GM19463 (cell line): ENCODE results near the gene E2F8.

Source experiments
- ATAC-seq: cut with Tn5 transposase; IDR thresholded peaks from one replicate; pipeline ENCODE4 v1.9.1; 2021; ENCODE audit warnings: mild to moderate bottlenecking, moderate library complexity; ENCODE audit not compliant: unreplicated experiment

Gene E2F8

GRCh38 chr11:19225581-19225980 is 15.2 kb downstream of the E2F8 start:
- no peak for ATAC-seq

GRCh38 chr11:19225123-19225522 is 15.6 kb downstream of the E2F8 start:
- ATAC-seq, result no peak

GRCh38 chr11:19220903-19221724 is 19.6 kb downstream of the E2F8 start:
- ATAC-seq, result no peak

DNA sequence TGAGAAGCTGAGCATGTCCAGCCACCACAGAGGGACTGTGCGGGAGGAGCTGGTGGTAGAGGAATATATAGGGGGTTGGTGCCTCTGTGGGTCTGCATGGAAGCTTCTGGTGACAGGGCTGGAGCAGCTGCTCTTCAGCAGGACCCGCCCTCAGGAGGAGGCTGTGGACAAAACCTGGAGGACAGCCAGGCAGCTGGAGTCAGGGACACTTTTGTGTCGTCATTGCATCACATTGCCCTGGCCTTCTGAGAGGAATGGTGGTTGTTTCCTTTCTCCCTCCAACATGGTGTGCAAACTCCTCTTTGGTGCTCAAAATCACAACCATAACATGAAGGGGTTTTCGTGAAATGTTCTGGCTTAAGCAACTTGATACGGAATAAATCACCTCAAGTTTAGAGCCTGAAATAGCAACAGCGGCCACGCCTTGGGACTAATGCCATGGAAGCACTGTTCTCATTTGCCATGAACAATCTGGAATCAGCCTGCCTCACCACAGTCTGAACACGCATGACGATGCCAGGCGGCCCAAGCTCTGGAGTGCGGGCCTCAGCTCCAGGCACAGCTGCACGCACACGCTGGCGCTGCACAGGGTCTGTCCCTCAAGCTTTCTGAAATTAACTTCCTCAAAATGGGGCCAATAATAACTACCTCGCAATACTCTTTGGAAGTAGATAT is 21.8 kb downstream of the E2F8 start:
- no peak for ATAC-seq

- no peak for ATAC-seq
These were observed 22.5 kb downstream of the E2F8 start for GRCh38 chr11:19218216-19218615.

- ATAC-seq, result no peak
These were observed 23.9 kb downstream of the E2F8 start for GRCh38 chr11:19216709-19217374.

- no peak for ATAC-seq
These were observed 24.7 kb downstream of the E2F8 start for GRCh38 chr11:19216021-19216420.

GRCh38 chr11:19209617-19210370 is 31.0 kb downstream of the E2F8 start:
- no peak for ATAC-seq

DNA sequence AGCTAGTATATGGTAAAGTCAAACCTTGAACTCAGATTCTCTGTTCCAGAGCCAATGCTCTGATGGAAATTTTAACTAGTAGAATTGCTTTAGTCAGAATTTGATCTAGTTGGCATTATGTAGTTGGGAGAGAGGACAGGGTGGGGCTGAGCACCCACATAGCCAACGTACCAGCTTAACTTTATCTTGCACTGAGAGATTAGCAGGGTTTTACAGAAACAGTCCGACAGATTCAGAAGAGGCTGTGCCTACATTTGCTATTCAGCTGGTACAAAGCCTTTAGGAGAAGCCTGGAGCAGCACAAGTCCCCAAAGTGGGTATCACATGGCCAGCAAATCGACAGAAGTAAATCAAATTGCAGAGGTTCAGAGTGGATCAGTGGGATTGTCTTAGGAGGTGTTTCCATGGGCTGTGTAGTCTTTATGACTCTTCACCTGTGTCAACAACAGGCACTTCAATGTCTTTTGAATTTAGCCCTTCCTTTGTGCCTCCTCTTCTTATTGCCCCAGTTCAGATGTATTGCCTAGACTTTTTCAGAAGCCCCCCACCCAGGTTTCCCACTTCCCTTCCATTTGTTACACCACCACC is 31.7 kb downstream of the E2F8 start:
- ATAC-seq, result no peak

GRCh38 chr11:19208181-19208580 is 32.6 kb downstream of the E2F8 start:
- ATAC-seq, result no peak

GRCh38 chr11:19204836-19205235 is 35.9 kb downstream of the E2F8 start:
- no peak for ATAC-seq

DNA sequence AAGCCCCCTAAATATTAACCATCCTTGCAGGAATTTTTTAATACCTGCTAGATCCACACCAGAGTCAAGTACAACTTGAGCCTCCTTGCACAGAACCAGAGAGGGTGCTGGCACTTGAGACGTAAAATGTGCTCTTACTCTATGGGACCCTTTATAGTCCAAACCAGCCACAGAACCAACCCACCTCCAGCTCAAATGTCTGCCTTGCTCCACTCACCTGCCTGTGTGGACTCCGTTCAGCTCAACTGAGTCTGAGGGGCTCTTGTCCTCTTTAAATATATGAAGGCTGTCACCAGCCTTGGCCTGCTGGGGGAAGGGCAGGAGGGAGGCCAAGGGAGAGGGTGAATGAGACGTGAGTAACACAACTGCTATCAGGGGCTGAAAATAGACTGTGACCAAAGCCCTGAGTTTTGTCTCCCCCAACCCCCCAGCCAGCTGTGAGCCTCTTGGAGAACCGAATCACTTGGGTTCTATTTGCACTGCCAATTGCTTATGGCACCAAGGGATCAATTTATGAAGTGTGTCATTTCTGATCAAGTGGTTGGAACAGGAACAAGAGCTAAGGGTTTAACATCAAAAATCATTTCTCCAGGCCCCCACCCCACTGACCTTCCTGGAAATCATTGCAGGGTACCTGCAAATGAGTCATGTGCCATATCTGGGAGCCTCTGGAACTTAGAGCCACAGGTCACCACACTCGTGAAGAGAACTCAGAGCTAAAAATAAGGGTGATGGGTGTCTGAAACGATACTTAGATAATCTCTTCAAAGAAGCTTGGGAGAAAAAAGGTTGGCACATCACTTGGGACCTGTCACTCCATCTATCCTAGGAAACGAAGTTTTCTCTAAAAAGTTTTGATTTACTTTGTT is 38.8 kb downstream of the E2F8 start, which contains the start of gene CSRP3:
TSS of gene CSRP3 (minus strand) at position 247 of the 869 bp plus-strand sequence. CDS start 9,535 bp downstream, outside the sequence.
- no peak for ATAC-seq

- no peak for ATAC-seq
These were observed 40.1 kb downstream of the E2F8 start for GRCh38 chr11:19200410-19201201.

- no peak for ATAC-seq
These were observed 41.0 kb downstream of the E2F8 start for GRCh38 chr11:19199771-19200170.

- no peak for ATAC-seq
These were observed 41.7 kb downstream of the E2F8 start for GRCh38 chr11:19199048-19199447.

GRCh38 chr11:19196432-19196831 is 44.3 kb downstream of the E2F8 start:
- no peak for ATAC-seq

DNA sequence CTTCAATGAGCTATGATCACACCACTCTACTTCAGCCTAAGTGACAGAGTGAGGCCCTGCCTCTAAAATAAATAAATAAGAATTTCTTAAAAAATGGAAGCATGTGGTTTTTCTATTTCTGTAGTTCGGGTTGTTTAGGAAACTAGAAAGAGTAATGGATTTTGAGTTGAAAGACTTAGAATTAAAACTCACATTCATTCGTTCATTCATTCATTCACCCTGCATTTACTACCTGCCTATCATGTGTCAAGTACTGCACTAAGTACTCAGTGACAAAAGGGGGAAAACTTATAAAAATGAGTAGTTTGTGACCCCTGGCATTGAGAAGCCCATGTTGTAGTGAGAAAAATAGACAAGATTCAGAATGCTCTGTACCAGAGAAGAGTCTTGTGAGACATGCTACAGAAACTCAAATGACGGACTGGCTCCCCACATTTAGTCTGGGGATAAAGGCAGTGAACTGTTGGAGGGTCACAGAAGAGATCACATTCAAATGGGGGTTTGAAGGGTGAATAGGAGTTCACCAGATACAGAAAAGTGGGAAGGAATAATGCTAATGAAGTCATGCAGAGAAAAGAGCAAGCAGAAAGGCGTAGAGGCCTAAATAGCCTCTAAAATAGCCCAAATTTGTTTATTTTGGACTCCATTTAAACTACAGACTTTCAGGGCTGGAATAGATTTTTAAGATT is 46.0 kb downstream of the E2F8 start:
- ATAC-seq, result no peak

GRCh38 chr11:19193916-19194315 is 46.8 kb downstream of the E2F8 start:
- ATAC-seq, result no peak
